Measurements from ENCODE around the gene TNIK.

The TNIK gene

GRCh38 chr3:171397089-171397488 lies 63.1 kb downstream of the TNIK start:
- H3K4me3 ChIP-seq (ENCODE audit: low read depth, low read length), result no peak overlapping the region
- TF ChIP-seq, protein P1, sequence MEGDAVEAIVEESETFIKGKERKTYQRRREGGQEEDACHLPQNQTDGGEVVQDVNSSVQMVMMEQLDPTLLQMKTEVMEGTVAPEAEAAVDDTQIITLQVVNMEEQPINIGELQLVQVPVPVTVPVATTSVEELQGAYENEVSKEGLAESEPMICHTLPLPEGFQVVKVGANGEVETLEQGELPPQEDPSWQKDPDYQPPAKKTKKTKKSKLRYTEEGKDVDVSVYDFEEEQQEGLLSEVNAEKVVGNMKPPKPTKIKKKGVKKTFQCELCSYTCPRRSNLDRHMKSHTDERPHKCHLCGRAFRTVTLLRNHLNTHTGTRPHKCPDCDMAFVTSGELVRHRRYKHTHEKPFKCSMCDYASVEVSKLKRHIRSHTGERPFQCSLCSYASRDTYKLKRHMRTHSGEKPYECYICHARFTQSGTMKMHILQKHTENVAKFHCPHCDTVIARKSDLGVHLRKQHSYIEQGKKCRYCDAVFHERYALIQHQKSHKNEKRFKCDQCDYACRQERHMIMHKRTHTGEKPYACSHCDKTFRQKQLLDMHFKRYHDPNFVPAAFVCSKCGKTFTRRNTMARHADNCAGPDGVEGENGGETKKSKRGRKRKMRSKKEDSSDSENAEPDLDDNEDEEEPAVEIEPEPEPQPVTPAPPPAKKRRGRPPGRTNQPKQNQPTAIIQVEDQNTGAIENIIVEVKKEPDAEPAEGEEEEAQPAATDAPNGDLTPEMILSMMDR (IDR thresholded peaks at IDR 0.05; ENCODE audit: low read depth, low read length), result no peak

DNA sequence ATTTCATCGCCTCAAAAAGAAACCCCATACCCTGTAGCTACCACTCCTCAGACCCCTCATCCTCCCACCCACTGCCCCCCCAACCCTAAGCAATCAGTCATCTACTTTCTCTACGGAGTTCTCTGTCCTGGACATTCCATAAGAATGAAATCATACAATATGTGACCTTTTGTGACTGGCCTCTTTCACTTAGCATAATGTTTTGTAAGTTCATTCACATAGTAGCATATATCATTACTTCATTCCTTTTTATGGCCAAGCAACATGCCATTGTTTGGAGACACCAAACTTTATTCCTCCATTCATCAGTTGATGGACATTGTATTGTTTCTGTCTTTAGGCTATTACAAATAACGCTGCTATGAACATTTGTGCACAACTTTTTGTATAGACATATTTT lies 64.2 kb downstream of the TNIK start:
- TF ChIP-seq, protein P1 (IDR thresholded peaks at IDR 0.05; ENCODE audit: low read depth, low read length), result no peak
- H3K4me3 ChIP-seq (ENCODE audit: low read depth, low read length), result no peak overlapping the region

DNA sequence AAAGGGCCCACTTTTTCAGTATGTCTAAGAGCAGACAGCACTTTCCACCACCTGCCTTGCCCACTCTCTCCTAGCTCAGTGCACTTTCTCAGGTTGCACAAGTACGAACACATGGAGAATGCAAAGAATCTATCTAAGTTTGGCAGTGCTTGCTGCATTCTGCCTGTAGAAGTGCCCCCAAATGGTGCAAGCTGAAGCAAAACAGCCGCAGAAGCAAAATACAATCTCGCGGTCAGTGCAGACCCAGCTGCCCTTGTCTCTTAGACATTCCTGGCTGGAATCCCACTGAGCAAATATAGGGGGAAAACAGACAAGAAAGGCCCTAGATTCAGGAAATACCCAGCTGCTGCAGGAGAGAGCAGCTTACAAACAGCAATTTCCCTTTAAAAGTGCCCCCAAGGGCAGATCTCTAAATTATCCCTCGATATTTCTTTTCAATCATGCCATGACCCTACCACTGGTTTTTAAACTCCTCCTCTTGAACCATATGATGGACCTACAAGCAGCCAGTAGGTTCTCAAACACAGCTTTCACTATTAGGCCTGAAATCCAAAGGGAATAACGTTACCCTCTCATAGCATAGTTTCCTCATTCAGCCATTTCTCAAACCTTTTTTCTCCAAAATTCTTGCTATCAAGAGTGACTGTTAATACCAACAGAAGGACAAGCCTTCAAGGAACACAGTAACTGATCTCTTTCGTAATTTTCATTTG lies 67.0 kb downstream of the TNIK start:
- TF ChIP-seq, protein P1 (IDR thresholded peaks at IDR 0.05; ENCODE audit: low read depth, low read length), result no peak

GRCh38 chr3:171391432-171391831 lies 68.8 kb downstream of the TNIK start:
- TF ChIP-seq, protein P1 (IDR thresholded peaks at IDR 0.05; ENCODE audit: low read depth, low read length), result no peak
- H3K4me3 ChIP-seq (ENCODE audit: low read depth, low read length), result no peak overlapping the region

More for the DNA sequence above, 67.0 kb downstream of the TNIK start:
- H3K4me3 ChIP-seq (ENCODE audit: low read depth, low read length), result no peak overlapping the region

- H3K4me3 ChIP-seq (ENCODE audit: low read depth, low read length), result no peak overlapping the region
- TF ChIP-seq, protein P1 (IDR thresholded peaks at IDR 0.05; ENCODE audit: low read depth, low read length), result no peak
Measured at GRCh38 chr3:171390051-171390941, 69.9 kb downstream of the TNIK start.

GRCh38 chr3:171389491-171389890 lies 70.7 kb downstream of the TNIK start:
- TF ChIP-seq, protein P1 (IDR thresholded peaks at IDR 0.05; ENCODE audit: low read depth, low read length), result no peak
- H3K4me3 ChIP-seq (ENCODE audit: low read depth, low read length), result no peak overlapping the region

DNA sequence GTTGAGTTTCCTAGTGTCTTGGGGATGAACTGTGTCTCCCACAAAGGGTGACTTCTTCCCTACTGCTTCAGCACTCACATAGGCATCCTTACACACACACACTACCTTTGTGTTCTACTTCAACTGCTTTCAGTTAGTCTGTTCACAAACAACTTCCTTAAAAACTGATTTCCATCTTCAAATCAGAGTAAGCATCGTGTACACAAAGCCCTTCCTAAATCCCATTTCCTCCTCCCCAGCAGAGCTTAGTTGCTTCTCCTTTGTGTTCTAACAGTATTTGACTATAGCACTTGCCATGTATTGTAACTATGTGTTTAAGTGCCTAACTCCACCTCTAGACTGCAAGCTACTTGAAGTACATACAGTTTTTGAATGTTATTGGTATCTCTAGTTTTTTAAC lies 71.7 kb downstream of the TNIK start:
- H3K4me3 ChIP-seq (ENCODE audit: low read depth, low read length), result no peak overlapping the region
- TF ChIP-seq, protein P1 (IDR thresholded peaks at IDR 0.05; ENCODE audit: low read depth, low read length), result no peak

Data from WI38 (cell line).